Measurements from ENCODE around the gene TMEM272. TPM values are rescaled to one million over a fixed set of nuclear protein-coding genes. Genes with fewer than 3 reads are reported as not detected.

TMEM272 gene
- total RNA-seq, 1 experiment from 2014 or later = 0.17 TPM

DNA sequence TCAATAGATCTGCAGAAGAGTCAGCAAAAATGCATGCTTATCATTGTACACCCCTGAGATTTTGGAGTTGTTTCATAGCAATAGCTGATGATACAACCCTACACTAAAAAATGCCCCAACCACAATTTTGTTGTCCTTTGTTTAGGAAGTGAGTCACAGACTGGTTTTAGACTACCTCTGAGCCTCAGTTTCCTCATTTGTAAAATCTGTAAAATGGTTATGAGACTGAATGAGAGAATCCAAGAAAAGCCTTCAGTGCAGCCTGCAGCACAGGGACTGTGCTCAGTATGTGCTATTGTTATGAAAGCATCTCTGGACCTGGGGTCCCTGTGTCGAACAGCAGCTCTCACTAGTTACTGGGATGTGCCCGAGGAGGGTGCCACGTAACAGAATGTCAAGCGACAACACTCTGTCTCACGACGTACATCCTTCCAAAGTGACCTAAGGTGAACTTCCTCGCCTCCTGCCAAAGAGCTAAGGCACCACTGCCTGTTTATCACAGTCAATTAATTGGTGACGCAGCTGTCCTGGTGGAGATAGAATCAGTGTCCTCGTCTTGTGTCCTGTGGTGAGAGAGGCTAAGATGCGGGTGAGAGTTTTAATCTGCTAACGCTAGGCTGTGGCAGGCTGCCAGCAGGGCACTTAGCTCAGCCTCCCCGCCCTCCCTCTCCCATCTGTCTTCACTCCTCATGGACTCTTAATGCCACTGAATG, 59.1 kb downstream of the TMEM272 start:
- H3K27ac ChIP-seq (ENCODE audit: low read depth, low read length) = no peak overlapping the region
- H3K36me3 ChIP-seq (ENCODE audit: control insufficient read depth in 1 of 2, insufficient read depth in 2 of 2, low read length in 2 of 2) = no peaks in the 10 kb centered on the region
- intact Hi-C loops (cut with micrococcal nuclease) = no loop called here
- no peaks in the 10 kb centered on the region for H3K27me3 ChIP-seq (ENCODE audit: insufficient read depth, low read length)
- no peaks in the 10 kb centered on the region for H4K20me1 ChIP-seq (ENCODE audit: insufficient read depth)
- TF ChIP-seq, protein P1, sequence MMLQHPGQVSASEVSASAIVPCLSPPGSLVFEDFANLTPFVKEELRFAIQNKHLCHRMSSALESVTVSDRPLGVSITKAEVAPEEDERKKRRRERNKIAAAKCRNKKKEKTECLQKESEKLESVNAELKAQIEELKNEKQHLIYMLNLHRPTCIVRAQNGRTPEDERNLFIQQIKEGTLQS (IDR thresholded peaks at IDR 0.05) = no peak
- no peak for TF ChIP-seq ELF1 (IDR thresholded peaks at IDR 0.05; ENCODE audit: borderline replicate concordance, low read depth)
- no peaks in the 10 kb centered on the region for H3K9me2 ChIP-seq (ENCODE audit: insufficient read depth)
- RAD21 ChIA-PET (ENCODE audit: low non-redundant PET in 1 of 2, low total read pairs in 2 of 2, uncharacterized antibody in 2 of 2, unreplicated experiment in 2 of 2) = no interaction called here
- no peaks in the 10 kb centered on the region for H3K9me3 ChIP-seq (ENCODE audit: control insufficient read depth in 1 of 2, insufficient read depth in 1 of 2, low read depth in 1 of 2, low read length in 2 of 2)
- POLR2A ChIA-PET = no interaction called here
- ATAC-seq = no peak
- H3K4me1 ChIP-seq (ENCODE audit: control insufficient read depth in 1 of 2, insufficient read depth in 2 of 2, low read length in 2 of 2) = no peaks in the 10 kb centered on the region
- H3K4me3 ChIP-seq (replicated peaks in 1 of 2; ENCODE audit: low read depth in 1 of 2, low read length in 2 of 2) = no peak overlapping the region
- H3K9ac ChIP-seq (ENCODE audit: low read length) = no peak overlapping the region
- no peaks in the 10 kb centered on the region for H3K79me2 ChIP-seq (ENCODE audit: insufficient read depth, low read length)
- BruUV-seq (replicated peaks) = no TSS peak
- DNase-seq (ENCODE audit: low read depth, low spot score) = no peak
- no peak overlapping the region for H3K4me2 ChIP-seq (ENCODE audit: low read length)
- CTCF ChIA-PET = interaction anchor here (1.2 kb wide), 1 partner anchor 12 kb away, joined by 4 read pairs; no protein-coding TSS in a partner anchor
- H2AFZ ChIP-seq (ENCODE audit: low read depth, low read length, poor library complexity, severe bottlenecking) = no peak overlapping the region

GRCh38 chr13:51784097-51784496, 60.9 kb downstream of the TMEM272 start:
- Histone ChIP-seq H2AFZ (ENCODE audit: low read depth, low read length, poor library complexity, severe bottlenecking) (no peak overlapping the region), H3K36me3 (ENCODE audit: control insufficient read depth in 1 of 2, insufficient read depth in 2 of 2, low read length in 2 of 2) (no peaks in the 10 kb centered on the region), H3K4me1 (ENCODE audit: control insufficient read depth in 1 of 2, insufficient read depth in 2 of 2, low read length in 2 of 2) (no peaks in the 10 kb centered on the region), H3K9ac (ENCODE audit: low read length) (no peak overlapping the region), H4K20me1 (ENCODE audit: insufficient read depth) (no peaks in the 10 kb centered on the region), H3K9me3 (ENCODE audit: control insufficient read depth in 1 of 2, insufficient read depth in 1 of 2, low read depth in 1 of 2, low read length in 2 of 2) (no peaks in the 10 kb centered on the region), H3K4me2 (ENCODE audit: low read length) (no peak overlapping the region), H3K27me3 (ENCODE audit: insufficient read depth, low read length) (no peaks in the 10 kb centered on the region), H3K4me3 (replicated peaks in 1 of 2; ENCODE audit: low read depth in 1 of 2, low read length in 2 of 2) (no peak overlapping the region), H3K9me2 (ENCODE audit: insufficient read depth) (no peaks in the 10 kb centered on the region), H3K79me2 (ENCODE audit: insufficient read depth, low read length) (no peaks in the 10 kb centered on the region), H3K27ac (ENCODE audit: low read depth, low read length) (no peak overlapping the region)
- ChIA-PET POLR2A (interaction anchor here (1.1 kb wide), 1 partner anchor 331 kb away, joined by 3 read pairs; the partner anchor contains the start of gene INTS6), RAD21 (ENCODE audit: low non-redundant PET in 1 of 2, low total read pairs in 2 of 2, uncharacterized antibody in 2 of 2, unreplicated experiment in 2 of 2) (no interaction called here), CTCF (no interaction called here)
- ATAC-seq (no peak), DNase-seq (ENCODE audit: low read depth, low spot score) (no peak)
- intact Hi-C loops (cut with micrococcal nuclease) = loop anchor here (5.0 kb wide), 1 partner anchor 332 kb away; the partner anchor contains the start of gene INTS6
- TF ChIP-seq POLR2AphosphoS5 (IDR thresholded peaks at IDR 0.05; ENCODE audit: low read depth, low read length) (no peak), RAD21 (IDR thresholded peaks at IDR 0.05; ENCODE audit: low read depth) (no peak), POLR2A (IDR thresholded peaks at IDR 0.05; ENCODE audit: borderline replicate concordance, extremely low read depth, insufficient read depth, insufficient read length) (no peak), SIN3A (IDR thresholded peaks at IDR 0.05; ENCODE audit: low read depth) (no peak), CEBPB (IDR thresholded peaks at IDR 0.05; ENCODE audit: low read depth) (no peak), SRF (IDR thresholded peaks at IDR 0.05; ENCODE audit: low read depth) (no peak), EZH2phosphoT487 (IDR thresholded peaks at IDR 0.05; ENCODE audit: borderline replicate concordance) (no peak)
- TF ChIP-seq, protein P2, sequence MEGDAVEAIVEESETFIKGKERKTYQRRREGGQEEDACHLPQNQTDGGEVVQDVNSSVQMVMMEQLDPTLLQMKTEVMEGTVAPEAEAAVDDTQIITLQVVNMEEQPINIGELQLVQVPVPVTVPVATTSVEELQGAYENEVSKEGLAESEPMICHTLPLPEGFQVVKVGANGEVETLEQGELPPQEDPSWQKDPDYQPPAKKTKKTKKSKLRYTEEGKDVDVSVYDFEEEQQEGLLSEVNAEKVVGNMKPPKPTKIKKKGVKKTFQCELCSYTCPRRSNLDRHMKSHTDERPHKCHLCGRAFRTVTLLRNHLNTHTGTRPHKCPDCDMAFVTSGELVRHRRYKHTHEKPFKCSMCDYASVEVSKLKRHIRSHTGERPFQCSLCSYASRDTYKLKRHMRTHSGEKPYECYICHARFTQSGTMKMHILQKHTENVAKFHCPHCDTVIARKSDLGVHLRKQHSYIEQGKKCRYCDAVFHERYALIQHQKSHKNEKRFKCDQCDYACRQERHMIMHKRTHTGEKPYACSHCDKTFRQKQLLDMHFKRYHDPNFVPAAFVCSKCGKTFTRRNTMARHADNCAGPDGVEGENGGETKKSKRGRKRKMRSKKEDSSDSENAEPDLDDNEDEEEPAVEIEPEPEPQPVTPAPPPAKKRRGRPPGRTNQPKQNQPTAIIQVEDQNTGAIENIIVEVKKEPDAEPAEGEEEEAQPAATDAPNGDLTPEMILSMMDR (IDR thresholded peaks at IDR 0.05 in 2 of 3, conservative IDR thresholded peaks at IDR 0.05 in 1 of 3; ENCODE audit: borderline replicate concordance in 1 of 3, insufficient read depth in 1 of 3, low read depth in 2 of 3, low read length in 2 of 3) = no peak
- TF ChIP-seq, protein P3, sequence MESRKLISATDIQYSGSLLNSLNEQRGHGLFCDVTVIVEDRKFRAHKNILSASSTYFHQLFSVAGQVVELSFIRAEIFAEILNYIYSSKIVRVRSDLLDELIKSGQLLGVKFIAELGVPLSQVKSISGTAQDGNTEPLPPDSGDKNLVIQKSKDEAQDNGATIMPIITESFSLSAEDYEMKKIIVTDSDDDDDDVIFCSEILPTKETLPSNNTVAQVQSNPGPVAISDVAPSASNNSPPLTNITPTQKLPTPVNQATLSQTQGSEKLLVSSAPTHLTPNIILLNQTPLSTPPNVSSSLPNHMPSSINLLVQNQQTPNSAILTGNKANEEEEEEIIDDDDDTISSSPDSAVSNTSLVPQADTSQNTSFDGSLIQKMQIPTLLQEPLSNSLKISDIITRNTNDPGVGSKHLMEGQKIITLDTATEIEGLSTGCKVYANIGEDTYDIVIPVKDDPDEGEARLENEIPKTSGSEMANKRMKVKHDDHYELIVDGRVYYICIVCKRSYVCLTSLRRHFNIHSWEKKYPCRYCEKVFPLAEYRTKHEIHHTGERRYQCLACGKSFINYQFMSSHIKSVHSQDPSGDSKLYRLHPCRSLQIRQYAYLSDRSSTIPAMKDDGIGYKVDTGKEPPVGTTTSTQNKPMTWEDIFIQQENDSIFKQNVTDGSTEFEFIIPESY (IDR thresholded peaks at IDR 0.05; ENCODE audit: extremely low read depth, insufficient replicate concordance, low read length) = no peak
- no TSS peak for BruUV-seq (replicated peaks)
